Mesenchymal stem cell (in vitro differentiated cells and primary cell): ENCODE data around the gene SLC4A7.

Experiments
- DNase-seq: peaks from one replicate; pipeline ENCODE4 v3.0.0-alpha.2; 2013
- H2AFZ ChIP-seq: one replicate; pipeline ENCODE4 v1.6.1; 2013; ENCODE audit warnings: low read depth, mild to moderate bottlenecking, control low read depth, inconsistent platforms, low read length, moderate library complexity
- H2AK5ac ChIP-seq: 2 replicates; pipeline ENCODE4 v1.6.1; 2013; ENCODE audit warnings: low read length, moderate library complexity, mild to moderate bottlenecking, inconsistent platforms; ENCODE audit not compliant: severe bottlenecking
- H2BK120ac ChIP-seq: one replicate; pipeline ENCODE4 v1.6.1; 2013; ENCODE audit warnings: low read depth, mild to moderate bottlenecking, inconsistent platforms, low read length, moderate library complexity
- H2BK12ac ChIP-seq, 2 experiments: one replicate each; pipeline ENCODE4 v1.6.1; 2013; ENCODE audit warnings: inconsistent platforms in 2 of 2, low read length in 2 of 2, mild to moderate bottlenecking in 2 of 2, moderate library complexity in 2 of 2, control low read depth in 1 of 2
- H2BK15ac ChIP-seq: one replicate; pipeline ENCODE4 v1.6.1; 2013; ENCODE audit warnings: mild to moderate bottlenecking, low read depth, inconsistent platforms; ENCODE audit not compliant: poor library complexity, severe bottlenecking
- H2BK5ac ChIP-seq: 2 replicates; pipeline ENCODE4 v1.6.1; 2013; ENCODE audit warnings: low read depth, mild to moderate bottlenecking, low read length, control low read depth, inconsistent platforms; ENCODE audit not compliant: poor library complexity, severe bottlenecking
- H3K14ac ChIP-seq, 2 experiments: one replicate each; pipeline ENCODE4 v1.6.1; 2013; ENCODE audit warnings: inconsistent platforms in 2 of 2, low read length in 2 of 2, control low read depth in 1 of 2, mild to moderate bottlenecking in 1 of 2, moderate library complexity in 1 of 2
- H3K18ac ChIP-seq, 2 experiments: one replicate each; pipeline ENCODE4 v1.6.1; 2013; ENCODE audit warnings: inconsistent platforms in 2 of 2, low read length in 2 of 2, control low read depth in 1 of 2, low read depth in 1 of 2, mild to moderate bottlenecking in 1 of 2
- H3K23ac ChIP-seq, 2 experiments: one replicate each; pipeline ENCODE4 v1.6.1; 2013; ENCODE audit warnings: inconsistent platforms in 2 of 2, low read length in 2 of 2, mild to moderate bottlenecking in 2 of 2, moderate library complexity in 2 of 2, control low read depth in 1 of 2
- H3K27ac ChIP-seq: 2 replicates; pipeline ENCODE4 v1.5.1; 2013; ENCODE audit warnings: mild to moderate bottlenecking, moderate library complexity, low read length, control low read depth, inconsistent platforms; ENCODE audit not compliant: poor library complexity, severe bottlenecking
- H3K27me3 ChIP-seq, 2 experiments: 2 replicates each; pipeline versions ENCODE4 v1.6.1 to v1.7.0; 2013; ENCODE audit warnings: low read length in 2 of 2, mild to moderate bottlenecking in 2 of 2, moderate library complexity in 2 of 2, control low read depth in 1 of 2, inconsistent platforms in 1 of 2; ENCODE audit not compliant: control insufficient read depth in 1 of 2, insufficient read depth in 1 of 2
- H3K36me3 ChIP-seq, 2 experiments: 2 replicates each; pipeline versions ENCODE4 v1.6.1 to v1.7.0; 2013; ENCODE audit warnings: low read length in 2 of 2, control low read depth in 1 of 2, inconsistent platforms in 1 of 2, low read depth in 1 of 2, mild to moderate bottlenecking in 1 of 2; ENCODE audit not compliant: insufficient read depth in 2 of 2, control insufficient read depth in 1 of 2
- H3K4ac ChIP-seq, 2 experiments: one replicate each; pipeline ENCODE4 v1.6.1; 2013; ENCODE audit warnings: inconsistent platforms in 2 of 2, low read length in 2 of 2, mild to moderate bottlenecking in 2 of 2, moderate library complexity in 2 of 2, control low read depth in 1 of 2, low read depth in 1 of 2
- H3K4me1 ChIP-seq: 2 replicates; pipeline ENCODE4 v1.6.1; 2013; ENCODE audit warnings: low read depth, low read length, control low read depth; ENCODE audit not compliant: control insufficient read depth, insufficient read depth
- H3K4me2 ChIP-seq: 2 replicates; pipeline ENCODE4 v1.6.1; 2013; ENCODE audit warnings: low read length, mild to moderate bottlenecking, inconsistent platforms; ENCODE audit not compliant: poor library complexity, severe bottlenecking
- H3K4me3 ChIP-seq, 2 experiments: 2 replicates each; pipeline versions ENCODE4 v1.5.1 to v1.7.0; 2013; ENCODE audit warnings: low read length in 2 of 2, mild to moderate bottlenecking in 2 of 2, control low read depth in 1 of 2, low read depth in 1 of 2; ENCODE audit not compliant: insufficient read depth in 1 of 2
- H3K79me1 ChIP-seq: replicated peaks from 2 replicates; pipeline ENCODE4 v1.6.1; 2013; ENCODE audit warnings: mild to moderate bottlenecking, control low read depth, low read length, inconsistent platforms; ENCODE audit not compliant: poor library complexity, severe bottlenecking
- H3K9ac ChIP-seq: 2 replicates; pipeline ENCODE4 v1.7.0; 2013; ENCODE audit warnings: mild to moderate bottlenecking, low read length, moderate library complexity
- H3K9me3 ChIP-seq: 2 replicates; pipeline ENCODE4 v1.7.0; 2013; ENCODE audit warnings: mild to moderate bottlenecking, low read length; ENCODE audit not compliant: control insufficient read depth
- H4K8ac ChIP-seq: one replicate; pipeline ENCODE4 v1.6.1; 2013; ENCODE audit warnings: inconsistent platforms, mild to moderate bottlenecking, low read length, moderate library complexity
- H4K91ac ChIP-seq: one replicate; pipeline ENCODE4 v1.6.1; 2013; ENCODE audit warnings: mild to moderate bottlenecking, low read length, inconsistent platforms
- WGBS: methylation state at CpG from one replicate; pipeline ENCODE4 v1.1.7; 2013; ENCODE audit warnings: mixed read lengths; 5-methylcytosine and 5-hydroxymethylcytosine counted together

The SLC4A7 gene

DNA sequence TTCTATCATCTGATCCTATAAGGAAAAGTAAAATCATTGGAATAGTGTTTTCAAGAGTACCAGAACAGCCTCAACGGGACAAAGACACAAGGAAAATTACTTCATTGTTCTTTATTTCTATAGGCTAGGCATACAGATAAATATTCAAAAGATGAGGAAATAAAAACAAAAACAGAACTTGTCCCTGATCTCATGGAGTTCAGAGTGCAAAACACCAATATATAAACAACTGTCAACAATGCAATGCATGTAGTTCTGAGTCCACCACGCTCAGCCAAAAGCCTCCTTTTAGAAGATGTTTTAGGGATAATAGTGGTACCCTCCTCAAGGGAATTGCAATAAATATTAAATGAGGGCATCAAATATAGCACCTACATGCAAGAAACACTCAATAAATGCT lies 4.6 kb upstream of the SLC4A7 start:
- Histone ChIP-seq H3K4ac (no peak overlapping the region), H2BK15ac (no peak overlapping the region), H3K79me1 (no peaks in the 10 kb centered on the region), H2AK5ac (no peak overlapping the region), H3K27ac (no peak overlapping the region), H3K9me3 (no peaks in the 10 kb centered on the region), H3K18ac (no peak overlapping the region), H2AFZ (no peak overlapping the region), H2BK5ac (no peak overlapping the region), H3K9ac (no peak overlapping the region), H4K91ac (no peak overlapping the region), H4K8ac (no peak overlapping the region), H2BK12ac (no peak overlapping the region), H3K23ac (no peak overlapping the region), H3K4me1 (no peaks in the 10 kb centered on the region), H3K4me2 (no peak overlapping the region), H2BK120ac (no peak overlapping the region), H3K14ac (no peak overlapping the region), H3K36me3 (peaks cover 0 to 2% of the 10 kb centered on the region in 2 experiments), H3K4me3 (no peak overlapping the region), H3K27me3 (no peaks in the 10 kb centered on the region)
- no peak for DNase-seq
- WGBS: no CpG with 5 or more reads among the region's 2 CpGs

GRCh38 chr3:27487383-27487782 lies 3.2 kb upstream of the SLC4A7 start:
- DNase-seq: no peak
- no peaks in the 10 kb centered on the region for H3K9me3 ChIP-seq
- H3K4me2 ChIP-seq: no peak overlapping the region
- no peak overlapping the region for H4K91ac ChIP-seq
- no peak overlapping the region for H3K18ac ChIP-seq
- no peaks in the 10 kb centered on the region for H3K4me1 ChIP-seq
- no CpG with 5 or more reads among the region's 1 CpG for WGBS
- H2BK120ac ChIP-seq: no peak overlapping the region
- H3K36me3 ChIP-seq: peaks cover 0 to 2% of the 10 kb centered on the region in 2 experiments
- no peak overlapping the region for H4K8ac ChIP-seq
- no peaks in the 10 kb centered on the region for H3K27me3 ChIP-seq
- no peak overlapping the region for H3K23ac ChIP-seq
- no peak overlapping the region for H3K14ac ChIP-seq
- H2BK12ac ChIP-seq: no peak overlapping the region
- no peak overlapping the region for H3K4ac ChIP-seq
- H2BK15ac ChIP-seq: no peak overlapping the region
- H2AFZ ChIP-seq: no peak overlapping the region
- H3K79me1 ChIP-seq: no peaks in the 10 kb centered on the region
- H3K4me3 ChIP-seq: no peak overlapping the region
- no peak overlapping the region for H2BK5ac ChIP-seq
- no peak overlapping the region for H3K27ac ChIP-seq
- H3K9ac ChIP-seq: no peak overlapping the region
- no peak overlapping the region for H2AK5ac ChIP-seq

GRCh38 chr3:27486336-27486735 lies 2.2 kb upstream of the SLC4A7 start:
- Histone ChIP-seq H4K8ac (no peak overlapping the region), H3K4me3 (no peak overlapping the region), H4K91ac (no peak overlapping the region), H2BK5ac (no peak overlapping the region), H2AFZ (no peak overlapping the region), H3K14ac (peak overlapping the region in 1 of 2 experiments; percentile 28), H3K23ac (no peak overlapping the region), H3K79me1 (no peaks in the 10 kb centered on the region), H3K27ac (no peak overlapping the region), H3K4me2 (no peak overlapping the region), H2BK120ac (no peak overlapping the region), H3K4ac (no peak overlapping the region), H3K27me3 (no peaks in the 10 kb centered on the region), H2AK5ac (no peak overlapping the region), H3K36me3 (peaks cover 2 to 10% of the 10 kb centered on the region in 2 experiments), H3K9ac (no peak overlapping the region), H3K9me3 (no peaks in the 10 kb centered on the region), H3K4me1 (peaks cover 3% of the 10 kb centered on the region), H2BK12ac (no peak overlapping the region), H2BK15ac (no peak overlapping the region), H3K18ac (no peak overlapping the region)
- DNase-seq: no peak
- 94% methylated on average over 6 of the region's 7 CpGs for WGBS

- Histone ChIP-seq H2AK5ac (no peak overlapping the region), H2BK5ac (no peak overlapping the region), H3K79me1 (no peaks in the 10 kb centered on the region), H3K27ac (no peak overlapping the region), H4K8ac (no peak overlapping the region), H3K23ac (no peak overlapping the region), H2BK15ac (no peak overlapping the region), H3K9ac (no peak overlapping the region), H3K4me3 (no peak overlapping the region), H3K4ac (no peak overlapping the region), H3K9me3 (no peaks in the 10 kb centered on the region), H4K91ac (no peak overlapping the region), H2BK120ac (no peak overlapping the region), H3K4me2 (no peak overlapping the region), H2AFZ (no peak overlapping the region), H3K4me1 (peaks cover 3% of the 10 kb centered on the region), H3K14ac (no peak overlapping the region), H3K36me3 (peaks cover 2 to 14% of the 10 kb centered on the region in 2 experiments), H2BK12ac (no peak overlapping the region), H3K18ac (no peak overlapping the region), H3K27me3 (no peaks in the 10 kb centered on the region)
- WGBS: 98% methylated on average over 5 of the region's 5 CpGs
- DNase-seq: no peak
Measured at GRCh38 chr3:27485866-27486265, 1.7 kb upstream of the SLC4A7 start.
